ENCODE results near the gene BTBD2. TPM values are rescaled to one million over a fixed set of nuclear protein-coding genes. Genes with fewer than 3 reads are reported as not detected.

BTBD2 gene
- total RNA-seq, 1 donor from 2014 or later = 62.0 TPM

- TF ChIP-seq CTCF (IDR thresholded peaks at IDR 0.05) = no peak
- peak overlapping the region; percentile 94 for H3K4me3 ChIP-seq
- intact Hi-C loops (cut with DNase I) = no loop called here
Measured at GRCh38 chr19:2049741-2050348, 34.3 kb upstream of the BTBD2 start.

GRCh38 chr19:2048959-2049740, 33.6 kb upstream of the BTBD2 start:
- Histone ChIP-seq H3K36me3 (peaks cover 55% of the 10 kb centered on the region), H3K27me3 (ENCODE audit: low read depth) (no peaks in the 10 kb centered on the region), H3K4me3 (peak overlapping the region; percentile 94), H3K9me3 (no peaks in the 10 kb centered on the region), H3K27ac (peak overlapping the region; percentile 97), H3K4me1 (peaks cover 77% of the 10 kb centered on the region)
- no peak for TF ChIP-seq CTCF (IDR thresholded peaks at IDR 0.05)
- intact Hi-C loops (cut with DNase I) = no loop called here
- ATAC-seq (peak; percentile 1 to 9), DNase-seq (peak; percentile 45)

More at GRCh38 chr19:2049741-2050348, 34.3 kb upstream of the BTBD2 start:
- Histone ChIP-seq H3K4me1 (peaks cover 76% of the 10 kb centered on the region), H3K27ac (peak overlapping the region; percentile 97), H3K9me3 (no peaks in the 10 kb centered on the region), H3K36me3 (peaks cover 48% of the 10 kb centered on the region), H3K27me3 (ENCODE audit: low read depth) (no peaks in the 10 kb centered on the region)
- ATAC-seq (peak; percentile 82 to 85), DNase-seq (peak; percentile 94)

- H3K27me3 ChIP-seq (ENCODE audit: low read depth) = no peaks in the 10 kb centered on the region
- H3K4me3 ChIP-seq = peak overlapping the region; percentile 94
- peaks cover 59% of the 10 kb centered on the region for H3K36me3 ChIP-seq
- ATAC-seq (no peak), DNase-seq (no peak)
- H3K27ac ChIP-seq = peak overlapping the region; percentile 97
- peaks cover 78% of the 10 kb centered on the region for H3K4me1 ChIP-seq
- no peaks in the 10 kb centered on the region for H3K9me3 ChIP-seq
- no peak for TF ChIP-seq CTCF (IDR thresholded peaks at IDR 0.05)
- intact Hi-C loops (cut with DNase I) = no loop called here
Measured at GRCh38 chr19:2048104-2048958, 32.8 kb upstream of the BTBD2 start.

- ATAC-seq (no peak), DNase-seq (peak; percentile 78)
- peaks cover 84% of the 10 kb centered on the region for H3K4me1 ChIP-seq
- TF ChIP-seq CTCF (IDR thresholded peaks at IDR 0.05) = no peak
- H3K27me3 ChIP-seq (ENCODE audit: low read depth) = no peaks in the 10 kb centered on the region
- H3K9me3 ChIP-seq = no peaks in the 10 kb centered on the region
- H3K36me3 ChIP-seq = peaks cover 64% of the 10 kb centered on the region
- H3K27ac ChIP-seq = peak overlapping the region; percentile 97
- H3K4me3 ChIP-seq = peak overlapping the region; percentile 94
- intact Hi-C loops (cut with DNase I) = no loop called here
Measured at GRCh38 chr19:2047449-2048103, 32.1 kb upstream of the BTBD2 start.

- H3K9me3 ChIP-seq = no peaks in the 10 kb centered on the region
- TF ChIP-seq CTCF (IDR thresholded peaks at IDR 0.05) = no peak
- H3K4me1 ChIP-seq = peaks cover 84% of the 10 kb centered on the region
- peaks cover 68% of the 10 kb centered on the region for H3K36me3 ChIP-seq
- no peaks in the 10 kb centered on the region for H3K27me3 ChIP-seq (ENCODE audit: low read depth)
- peak overlapping the region; percentile 97 for H3K27ac ChIP-seq
- intact Hi-C loops (cut with DNase I) = no loop called here
- peak overlapping the region; percentile 94 for H3K4me3 ChIP-seq
- DNase-seq (no peak), ATAC-seq (no peak)
Measured at GRCh38 chr19:2047076-2047448, 31.5 kb upstream of the BTBD2 start.
